ENCODE data around the gene CYBA.

GRCh38 chr16:88593910-88594309 is 56.9 kb downstream of the CYBA start:
- no peak for TF ChIP-seq CTCF (conservative IDR thresholded peaks at IDR 0.05; ENCODE audit: low read depth, low read length)
- no peak for TF ChIP-seq POLR2A (IDR thresholded peaks at IDR 0.05; ENCODE audit: low read depth, low read length)
- no peak for TF ChIP-seq RFX5 (IDR thresholded peaks at IDR 0.05; ENCODE audit: low read depth, low read length)
- no peak for TF ChIP-seq CEBPB (IDR thresholded peaks at IDR 0.05; ENCODE audit: low read depth, low read length)
- no peak for TF ChIP-seq BHLHE40 (IDR thresholded peaks at IDR 0.05; ENCODE audit: low read depth, low read length)
- no peak for TF ChIP-seq SMC3 (IDR thresholded peaks at IDR 0.05; ENCODE audit: low read depth, low read length)
- TF ChIP-seq MXI1 (IDR thresholded peaks at IDR 0.05; ENCODE audit: borderline replicate concordance, low read depth, low read length), result no peak
- TF ChIP-seq USF2 (IDR thresholded peaks at IDR 0.05; ENCODE audit: low read depth, low read length), result no peak
- TF ChIP-seq FOS (IDR thresholded peaks at IDR 0.05; ENCODE audit: low read depth, low read length), result no peak
- no peak for TF ChIP-seq CHD1 (IDR thresholded peaks at IDR 0.05; ENCODE audit: low read depth, low read length)
- no peak for TF ChIP-seq RCOR1 (IDR thresholded peaks at IDR 0.05; ENCODE audit: insufficient replicate concordance, low read length)

Data from IMR-90 (cell line).